HCT116 (cell line): ENCODE measurements around the gene SFXN1. TPM values are rescaled to one million over a fixed set of nuclear protein-coding genes. Genes with fewer than 3 reads are reported as not detected.
A peak's percentile ranks its signal among the peaks of the same experiment; 100 is the strongest.
"Not testable (repeated sequence)": the region's sequence is repeated elsewhere in the genome, so short reads cannot be mapped to it uniquely, and the experiment has no call there.

Experiments used
- ATAC-seq: fragments of 200-7000 bp; cut with Tn5 transposase; 2 replicates; pipeline ENCODE4 v1.9.1; 2020; ENCODE audit warnings: mild to moderate bottlenecking, moderate library complexity
- BruUV-seq: library from RNA; stranded (reverse); fragments of 400-500 nt; replicated peaks from 2 replicates; lab custom pipeline; 2021; lab: Mats Ljungman, UMichigan
- CTCF ChIA-PET: fragments of 300-600 bp; sonication (Branson Sonifier 250); formaldehyde crosslinking; loops from one replicate; lab custom pipeline; 2021; ENCODE audit warnings: antibody characterized with exemption; lab: Charles Lee
- POLR2A ChIA-PET: fragments of 300-600, 350-600 bp; sonication (Branson Sonifier 250); formaldehyde crosslinking; loops from one replicate; lab custom pipeline; 2021; ENCODE audit warnings: antibody characterized with exemption; lab: Charles Lee
- RAD21 ChIA-PET, 2 experiments: fragments of 300-600 bp; sonication (Branson Sonifier 250); formaldehyde crosslinking; loops; one replicate each; lab custom pipeline; 2023; ENCODE audit warnings: low total read pairs in 2 of 2; ENCODE audit not compliant: uncharacterized antibody in 2 of 2, unreplicated experiment in 2 of 2, low non-redundant PET in 1 of 2; lab: Charles Lee
- DNase-seq: peaks from one replicate; pipeline ENCODE4 v3.0.0-alpha.2; 2010; ENCODE audit warnings: low read depth, low spot score
- H2AFZ ChIP-seq: fragments of 200-600 bp; shearing (Covaris generic), sonication (generic); 2 replicates; pipeline ENCODE4 v1.6.1; 2017; ENCODE audit warnings: low read depth, mixed run types, mixed read lengths, antibody characterized with exemption, low read length; ENCODE audit not compliant: poor library complexity, severe bottlenecking
- H3K27ac ChIP-seq: 2 replicates; pipeline ENCODE4 v1.5.1; 2012; ENCODE audit warnings: low read depth, low read length
- H3K27me3 ChIP-seq: fragments of 200-600 bp; sonication (generic); 2 replicates; pipeline ENCODE4 v1.6.1; 2016; ENCODE audit warnings: mixed run types, low read length, mixed read lengths; ENCODE audit not compliant: insufficient read depth
- H3K36me3 ChIP-seq, 2 experiments: fragments of 200-500 bp in 1 of 2; fragments of 200-600 bp in 1 of 2; sonication (Bioruptor generic) in 1 of 2; sonication (generic) in 1 of 2; 2 replicates each; pipeline versions ENCODE4 v1.5.1 to v1.6.1; 2014 to 2016; ENCODE audit warnings: low read length in 2 of 2, inconsistent platforms in 1 of 2, mixed read lengths in 1 of 2, mixed run types in 1 of 2; ENCODE audit not compliant: insufficient read depth in 2 of 2, control insufficient read depth in 1 of 2
- H3K4me1 ChIP-seq, 2 experiments: fragments of 200-600 bp in 1 of 2; sonication (generic) in 1 of 2; 2 replicates each; pipeline versions ENCODE4 v1.5.1 to v1.6.1; 2012 to 2017; ENCODE audit warnings: low read length in 2 of 2, inconsistent platforms in 1 of 2, mild to moderate bottlenecking in 1 of 2, mixed read lengths in 1 of 2, mixed run types in 1 of 2, moderate library complexity in 1 of 2; ENCODE audit not compliant: insufficient read depth in 2 of 2, control insufficient read depth in 1 of 2
- H3K4me2 ChIP-seq: fragments of 200-600 bp; sonication (generic); 2 replicates; pipeline ENCODE4 v1.6.1; 2017; ENCODE audit warnings: mixed run types, low read length, mixed read lengths
- H3K4me3 ChIP-seq, 2 experiments: fragments of 200-600 bp in 1 of 2; sonication (generic) in 1 of 2; replicated peaks in 1 of 2; 2 replicates each; pipeline ENCODE4 v1.5.1; 2011 to 2016; ENCODE audit warnings: low read length in 2 of 2, control low read depth in 1 of 2, low read depth in 1 of 2, mild to moderate bottlenecking in 1 of 2, mixed read lengths in 1 of 2, mixed run types in 1 of 2
- H3K79me2 ChIP-seq: fragments of 200-600 bp; sonication (generic); 2 replicates; pipeline ENCODE4 v1.6.1; 2017; ENCODE audit warnings: mild to moderate bottlenecking, mixed run types, low read length, moderate library complexity, mixed read lengths; ENCODE audit not compliant: insufficient read depth
- H3K9ac ChIP-seq: fragments of 200-600 bp; sonication (generic); 2 replicates; pipeline ENCODE4 v1.6.1; 2016; ENCODE audit warnings: low read length, mixed read lengths
- H3K9me2 ChIP-seq: fragments of 200-600 bp; sonication (generic), shearing (Covaris generic); 2 replicates; pipeline ENCODE4 v1.6.1; 2017; ENCODE audit warnings: mixed run types, mild to moderate bottlenecking, moderate library complexity; ENCODE audit not compliant: insufficient read depth
- H3K9me3 ChIP-seq, 2 experiments: fragments of 200-500 bp in 1 of 2; fragments of 200-600 bp in 1 of 2; sonication (Bioruptor generic) in 1 of 2; sonication (generic) in 1 of 2; 2 replicates each; pipeline ENCODE4 v1.6.1; 2014 to 2017; ENCODE audit warnings: low read length in 2 of 2, mixed read lengths in 2 of 2, inconsistent platforms in 1 of 2, low read depth in 1 of 2, mild to moderate bottlenecking in 1 of 2, mixed run types in 1 of 2, moderate library complexity in 1 of 2; ENCODE audit not compliant: control insufficient read depth in 1 of 2, insufficient read depth in 1 of 2
- H4K20me1 ChIP-seq: fragments of 200-600 bp; sonication (generic), shearing (Covaris generic); 2 replicates; pipeline ENCODE4 v1.6.1; 2017; ENCODE audit warnings: mixed run types, mild to moderate bottlenecking, moderate library complexity; ENCODE audit not compliant: insufficient read depth
- POLR2A ChIP-seq: IDR thresholded peaks from 2 replicates; pipeline ENCODE4 v1.7.0; 2011; ENCODE audit warnings: borderline replicate concordance; ENCODE audit not compliant: insufficient read depth, insufficient read length; ENCODE audit errors: extremely low read depth
- RAD21 ChIP-seq: IDR thresholded peaks from 2 replicates; pipeline ENCODE4 v1.6.1; 2012; ENCODE audit warnings: low read depth, mild to moderate bottlenecking
- REST ChIP-seq: IDR thresholded peaks from 2 replicates; pipeline ENCODE4 v1.6.1; 2012; ENCODE audit warnings: low read depth
- YY1 ChIP-seq: IDR thresholded peaks from 2 replicates; pipeline ENCODE4 v1.6.1; 2011; ENCODE audit warnings: low read length, low read depth, moderate library complexity, mild to moderate bottlenecking; ENCODE audit not compliant: insufficient replicate concordance; ENCODE audit errors: extremely low read depth
- ZNF274 ChIP-seq: fragments of 200-500 bp; sonication (Bioruptor generic); IDR thresholded peaks from 2 replicates; pipeline ENCODE4 v1.6.1; 2014; ENCODE audit warnings: mild to moderate bottlenecking, low read depth, low read length, inconsistent platforms
- intact Hi-C: fragments of 100-400 bp; cut with micrococcal nuclease; formaldehyde crosslinking; loops from 2 replicates; pipeline ENCODE4 v1.10.0; 2022
- total RNA-seq: library from RNA; stranded (reverse); gene quantifications from one replicate; pipeline ENCODE4 v1.2.1, GENCODE V29; 2021; ENCODE audit not compliant: unreplicated experiment

SFXN1 gene
- total RNA-seq, 1 experiment from 2014 or later: 145 TPM

- no peak for TF ChIP-seq ZNF274
- peak; percentile 99 for TF ChIP-seq RAD21
- no peak for TF ChIP-seq POLR2A
- no peak for TF ChIP-seq YY1
- no peak for TF ChIP-seq REST
- TF ChIP-seq, all 23 proteins: peak for 5
Observed at GRCh38 chr5:175534070-175534932, 55.9 kb downstream of the SFXN1 start (continued).

GRCh38 chr5:175535331-175535730, 57.0 kb downstream of the SFXN1 start:
- H3K79me2 ChIP-seq, H2AFZ ChIP-seq, DNase-seq, BruUV-seq, ATAC-seq, H3K4me3 ChIP-seq, H3K4me1 ChIP-seq, H3K27me3 ChIP-seq, H3K9me2 ChIP-seq, H3K36me3 ChIP-seq, RAD21 ChIA-PET, H4K20me1 ChIP-seq, H3K9ac ChIP-seq, H3K9me3 ChIP-seq, POLR2A ChIA-PET, intact Hi-C loops, H3K4me2 ChIP-seq, H3K27ac ChIP-seq: not testable (repeated sequence)
- CTCF ChIA-PET: interaction anchor here (1.2 to 4.7 kb wide), 4 partner anchors 162 to 183 kb away, joined by 3 to 52 read pairs (median 32); no protein-coding TSS in a partner anchor
